Ovary (tissue), 9 donors: ENCODE data around the gene C19orf12. TPM values are rescaled to one million over a fixed set of nuclear protein-coding genes. Genes with fewer than 3 reads are reported as not detected.

Source experiments
- DNase-seq, 5 donors: peaks; one replicate each; pipeline ENCODE4 v3.0.0-alpha.2; 2019 to 2020
- H3K27ac ChIP-seq, 2 donors: fragments of 200-600 bp; one replicate each; pipeline versions ENCODE4 v1.5.1 to v1.8.0; 2019 to 2022
- H3K27me3 ChIP-seq: fragments of 200-600 bp; one replicate; pipeline ENCODE4 v1.8.0; 2022
- H3K36me3 ChIP-seq: fragments of 200-600 bp; sonication (generic); one replicate; pipeline ENCODE4 v1.5.1; 2019
- H3K4me1 ChIP-seq: one replicate; pipeline ENCODE4 v1.8.1; 2013; ENCODE audit warnings: mild to moderate bottlenecking, moderate library complexity; ENCODE audit not compliant: insufficient read depth
- H3K4me3 ChIP-seq: fragments of 200-600 bp; sonication (generic); one replicate; pipeline ENCODE4 v1.5.1; 2017
- H3K9me3 ChIP-seq, 2 donors: fragments of 200-600 bp in 1 of 2; sonication (generic) in 1 of 2; one replicate each; pipeline versions ENCODE4 v1.5.1 to v1.8.1; 2013 to 2019; ENCODE audit warnings: mild to moderate bottlenecking in 1 of 2, moderate library complexity in 1 of 2
- EP300 ChIP-seq: sonication (generic); formaldehyde crosslinking; IDR thresholded peaks from one replicate; pipeline ENCODE4 v1.6.1; 2017; ENCODE audit warnings: antibody characterized with exemption
- POLR2A ChIP-seq: fragments of 450-650 bp; IDR thresholded peaks from one replicate; pipeline ENCODE4 v1.6.1; 2017; ENCODE audit warnings: antibody characterized with exemption, mild to moderate bottlenecking, moderate library complexity
- WGBS, 3 donors: extraction: QIAGEN DNeasy Blood & Tissue Kit in 1 of 3; methylation state at CpG; one replicate each; pipeline versions ENCODE4 v1.1.5 to v1.1.7; 2013 to 2017; 5-methylcytosine and 5-hydroxymethylcytosine counted together
- intact Hi-C, 4 donors: fragments of 100-400 bp; cut with DNase I; formaldehyde crosslinking; loops; one replicate each; pipeline versions ENCODE4 v1.11.0 to v1.15.1; 2022 to 2023
- polyA plus RNA-seq, 2 donors: library from polyadenylated mRNA; stranded (reverse); fragments of 200-250 nt in 1 of 2; fragments of 350-450 nt in 1 of 2; fragmentation: Illumina TruSeq in 1 of 2; extraction: RNeasy Lipid Tissue Mini Kit (QIAGEN cat#74804) in 1 of 2; gene quantifications; one replicate each; pipeline ENCODE4 v1.2.3, GENCODE V29; 2013 to 2014
- total RNA-seq, 7 donors: library from RNA; depleted of rRNA in 2 of 7; stranded (reverse); fragments of >200 nt in 2 of 7; fragmentation: NEBNext Ultra II Directional in 3 of 7; extraction: Animal tissue kit (Norgen Biotek cat#: 25700) in 3 of 7; gene quantifications; one replicate each; pipeline versions ENCODE4 v1.1.0 to v1.2.4, GENCODE V29; 2016 to 2023
- TF ChIP-seq, protein P1 (sequence below), 3 donors: fragments of 450-650 bp in 2 of 3; fragments of 200-600 bp in 1 of 3; IDR thresholded peaks; one replicate each; pipeline versions ENCODE4 v1.5.1 to v1.8.0; 2016 to 2022; ENCODE audit warnings: antibody characterized with exemption in 3 of 3, mild to moderate bottlenecking in 1 of 3
- donor health status: DM: no; HTN: no; CAD: no; lungs with moderate emphysema.
- donor health status: DM: no; HTN: no; CAD: no.
- donor health status: Bipolar disorder and iron deficiency.
- donor health status: DM: yes; HTN: yes; CAD: no.
- donor health status: DM: no; HTN: no; CAD: no.
- donor health status: DM: yes; HTN: yes; CAD: no.

C19orf12 gene
- total and polyA plus RNA-seq, 9 donors: 15.6 to 33.6 (median 24.1) TPM

DNA sequence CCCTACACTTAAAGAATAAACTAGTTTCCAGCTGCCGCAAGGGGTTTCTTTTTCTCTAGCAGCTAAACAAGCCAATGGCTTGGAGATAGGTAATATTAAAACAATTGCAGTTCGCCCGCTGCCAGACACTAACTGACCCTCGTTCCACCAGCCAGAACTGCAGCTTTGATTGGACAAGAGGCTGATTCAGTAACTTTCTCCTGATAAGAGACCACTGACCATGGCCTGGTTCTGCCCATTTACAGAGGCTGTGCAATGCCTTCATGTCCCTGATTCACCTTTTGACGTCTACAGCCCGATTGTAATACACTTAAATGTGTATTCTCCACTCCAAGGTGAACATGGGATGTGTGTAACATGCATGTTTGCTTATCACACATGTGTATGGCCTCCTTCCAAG is 12.8 kb upstream of the C19orf12 start:
- DNase-seq: no peak
- 44 to 77% (median 47%) methylated on average over 6 of the region's 6 CpGs for WGBS, 3 donors
- no peaks in the 10 kb centered on the region for H3K9me3 ChIP-seq
- intact Hi-C loops: loop anchor here in 1 of 4 donors (5.0 kb wide), 1 partner anchor 144 kb away; no protein-coding TSS in a partner anchor
- H3K4me3 ChIP-seq: no peak overlapping the region
- no peaks in the 10 kb centered on the region for H3K36me3 ChIP-seq
- no peak overlapping the region for H3K27ac ChIP-seq
- H3K4me1 ChIP-seq: peaks cover 2% of the 10 kb centered on the region
- TF ChIP-seq, protein P1, sequence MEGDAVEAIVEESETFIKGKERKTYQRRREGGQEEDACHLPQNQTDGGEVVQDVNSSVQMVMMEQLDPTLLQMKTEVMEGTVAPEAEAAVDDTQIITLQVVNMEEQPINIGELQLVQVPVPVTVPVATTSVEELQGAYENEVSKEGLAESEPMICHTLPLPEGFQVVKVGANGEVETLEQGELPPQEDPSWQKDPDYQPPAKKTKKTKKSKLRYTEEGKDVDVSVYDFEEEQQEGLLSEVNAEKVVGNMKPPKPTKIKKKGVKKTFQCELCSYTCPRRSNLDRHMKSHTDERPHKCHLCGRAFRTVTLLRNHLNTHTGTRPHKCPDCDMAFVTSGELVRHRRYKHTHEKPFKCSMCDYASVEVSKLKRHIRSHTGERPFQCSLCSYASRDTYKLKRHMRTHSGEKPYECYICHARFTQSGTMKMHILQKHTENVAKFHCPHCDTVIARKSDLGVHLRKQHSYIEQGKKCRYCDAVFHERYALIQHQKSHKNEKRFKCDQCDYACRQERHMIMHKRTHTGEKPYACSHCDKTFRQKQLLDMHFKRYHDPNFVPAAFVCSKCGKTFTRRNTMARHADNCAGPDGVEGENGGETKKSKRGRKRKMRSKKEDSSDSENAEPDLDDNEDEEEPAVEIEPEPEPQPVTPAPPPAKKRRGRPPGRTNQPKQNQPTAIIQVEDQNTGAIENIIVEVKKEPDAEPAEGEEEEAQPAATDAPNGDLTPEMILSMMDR (IDR thresholded peaks at IDR 0.05): no peak
- TF ChIP-seq POLR2A (no peak), EP300 (no peak)
- H3K27me3 ChIP-seq: no peaks in the 10 kb centered on the region

DNA sequence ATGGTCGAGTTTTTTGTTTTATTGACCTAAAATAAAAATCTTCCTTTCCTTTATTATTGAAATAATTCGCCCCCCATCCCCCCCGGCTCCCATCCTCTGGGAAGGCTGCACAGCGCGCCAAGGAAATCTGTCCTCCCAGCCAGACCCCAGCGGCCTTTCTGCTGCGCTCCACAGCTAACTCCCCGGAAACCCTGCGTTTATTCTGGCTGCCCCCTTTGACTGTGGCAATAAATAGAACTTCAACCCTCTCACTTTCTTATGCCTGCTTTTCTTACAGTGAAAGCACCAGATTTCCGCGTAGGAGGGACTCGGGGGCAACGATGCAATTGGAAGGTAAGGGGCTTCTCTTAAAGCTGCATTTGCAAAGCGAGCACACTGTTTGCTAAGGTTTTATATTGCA is 9.7 kb upstream of the C19orf12 start:
- H3K4me3 ChIP-seq: no peak overlapping the region
- H3K36me3 ChIP-seq: no peaks in the 10 kb centered on the region
- H3K27me3 ChIP-seq: no peaks in the 10 kb centered on the region
- H3K9me3 ChIP-seq: no peaks in the 10 kb centered on the region
- WGBS, 3 donors: 22 to 24% (median 22%) methylated on average over 14 of the region's 14 CpGs
- peaks cover 2% of the 10 kb centered on the region for H3K4me1 ChIP-seq
- TF ChIP-seq EP300 (no peak), POLR2A (no peak)
- TF ChIP-seq, protein P1 (IDR thresholded peaks at IDR 0.05): no peak
- H3K27ac ChIP-seq: no peak overlapping the region
- no peak for DNase-seq
- intact Hi-C loops: loop anchor here in 1 of 4 donors (5.0 kb wide), 1 partner anchor 148 kb away; no protein-coding TSS in a partner anchor

DNA sequence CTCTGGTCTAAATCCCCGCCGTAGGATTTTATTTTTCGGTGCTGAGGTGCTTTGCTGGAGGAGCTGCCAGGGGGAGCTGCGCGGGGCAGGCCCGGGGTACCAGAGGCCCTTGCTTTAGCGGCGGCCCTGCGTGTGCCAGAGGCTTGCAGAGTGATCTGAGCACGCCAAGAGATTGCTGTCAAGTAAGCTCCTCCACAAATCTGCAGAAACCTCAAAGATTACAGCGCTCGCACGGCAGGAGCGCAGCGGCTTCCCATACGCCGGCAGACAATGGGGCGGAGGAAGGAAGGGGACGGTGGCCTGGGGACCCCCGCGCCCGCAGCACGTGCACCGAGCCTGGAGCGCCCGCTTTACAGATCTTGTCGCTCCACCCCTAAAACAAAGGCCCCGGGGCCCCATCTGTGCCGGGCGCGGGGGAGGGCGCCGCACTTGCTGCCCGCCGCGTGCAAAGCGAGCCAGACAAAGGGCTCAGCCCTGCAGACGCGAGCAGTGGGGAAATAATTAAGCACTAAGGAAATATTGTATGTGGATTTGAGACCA is 9.1 kb upstream of the C19orf12 start:
- DNase-seq: no peak
- Histone ChIP-seq H3K27me3 (no peaks in the 10 kb centered on the region), H3K36me3 (no peaks in the 10 kb centered on the region), H3K4me1 (peaks cover 2% of the 10 kb centered on the region), H3K4me3 (peak overlapping the region; percentile 23), H3K27ac (no peak overlapping the region), H3K9me3 (no peaks in the 10 kb centered on the region)
- intact Hi-C loops: no loop called here
- 1 to 2% (median 1%) methylated on average over 39 of the region's 39 CpGs for WGBS, 3 donors
- TF ChIP-seq, protein P1 (IDR thresholded peaks at IDR 0.05): no peak
- no peak for TF ChIP-seq EP300

DNA sequence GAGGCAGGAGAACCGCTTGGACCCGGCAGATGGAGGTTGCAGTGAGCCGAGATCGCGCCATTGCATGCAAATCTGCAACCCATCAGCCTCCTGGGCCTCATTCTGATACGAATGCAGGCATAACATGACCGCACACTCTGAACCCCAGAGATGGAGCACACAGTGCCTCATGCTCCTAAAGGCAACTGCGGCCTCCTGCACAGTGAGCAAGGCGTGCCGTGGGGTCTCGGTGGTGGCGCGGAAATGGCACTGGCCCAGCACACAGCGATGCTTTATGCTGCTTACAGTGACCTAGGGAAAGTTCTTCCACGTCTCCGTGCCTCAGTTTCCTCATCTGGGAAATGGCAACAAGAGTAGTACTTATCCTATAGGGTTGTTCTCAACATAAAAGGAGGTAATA is 2.0 kb upstream of the C19orf12 start:
- no peak for TF ChIP-seq EP300
- no peak for TF ChIP-seq POLR2A
- TF ChIP-seq, protein P1 (IDR thresholded peaks at IDR 0.05): no peak
- 76 to 79% (median 78%) methylated on average over 16 of the region's 16 CpGs for WGBS, 3 donors
- no peaks in the 10 kb centered on the region for H3K9me3 ChIP-seq
- no peaks in the 10 kb centered on the region for H3K27me3 ChIP-seq
- H3K4me1 ChIP-seq: peaks cover 2% of the 10 kb centered on the region
- peak in 1 of 5 donors; percentile 40 for DNase-seq
- intact Hi-C loops: loop anchor here in 3 of 4 donors (2.0 kb wide), 2 partner anchors 106 to 110 kb away; partner anchors contain the start of gene POP4 (in 1 of the 3)
- no peak overlapping the region for H3K4me3 ChIP-seq
- no peaks in the 10 kb centered on the region for H3K36me3 ChIP-seq
- no peak overlapping the region for H3K27ac ChIP-seq
